HepG2 (cell line): Measurements from ENCODE around the gene CREBBP. TPM values are rescaled to one million over a fixed set of nuclear protein-coding genes. Genes with fewer than 3 reads are reported as not detected.

ENCODE experiments used
- ATAC-seq: fragments of 200-7000 bp; cut with Tn5 transposase; 3 replicates; pipeline ENCODE4 v1.9.1; 2020; ENCODE audit warnings: mild to moderate bottlenecking, moderate library complexity
- BruUV-seq: library from RNA; stranded (reverse); fragments of 400-500 nt; replicated peaks from 2 replicates; lab custom pipeline; 2021; lab: Mats Ljungman, UMichigan
- CTCF ChIA-PET: fragments of 300-600 bp; formaldehyde crosslinking; extraction: SDS; loops from one replicate; lab custom pipeline; 2021; ENCODE audit warnings: low total read pairs, inconsistent platforms, low intra/inter-chr PET ratio; lab: Yijun Ruan, JAX
- POLR2A ChIA-PET: fragments of 350-600 bp; sonication (Branson Sonifier 250); formaldehyde crosslinking; loops from one replicate; lab custom pipeline; 2020; ENCODE audit warnings: antibody characterized with exemption, inconsistent platforms; lab: Yijun Ruan, JAX
- DNase-seq: peaks from one replicate; pipeline ENCODE4 v3.0.0-alpha.2; 2015; ENCODE audit warnings: low spot score
- FAIRE-seq: peaks from 3 replicates; lab custom pipeline; 2011; peaks lifted over from hg19 to GRCh38; lab: Jason Lieb, UNC
- H2AFZ ChIP-seq: one replicate; pipeline ENCODE4 v1.6.1; 2011; ENCODE audit warnings: low read length, inconsistent platforms
- H3K27ac ChIP-seq: fragments of 300-600 bp; 3 replicates; pipeline ENCODE4 v1.8.0; 2011; ENCODE audit warnings: mixed run types, mild to moderate bottlenecking, mixed read lengths, low read length, inconsistent platforms; ENCODE audit not compliant: insufficient read depth; ENCODE audit errors: extremely low read length
- H3K27me3 ChIP-seq, 2 experiments: fragments of 200-600 bp in 1 of 2; 2 replicates in 1 of 2; 3 replicates in 1 of 2; pipeline versions ENCODE4 v1.6.0 to v1.8.0; 2011; ENCODE audit warnings: low read length in 2 of 2, mild to moderate bottlenecking in 2 of 2, moderate library complexity in 2 of 2, inconsistent platforms in 1 of 2; ENCODE audit not compliant: insufficient read depth in 2 of 2, control insufficient read depth in 1 of 2
- H3K36me3 ChIP-seq, 2 experiments: fragments of 200-600 bp in 1 of 2; replicated peaks in 1 of 2; 2 replicates in 1 of 2; 3 replicates in 1 of 2; pipeline versions ENCODE4 v1.5.1 to v1.8.0; 2011; ENCODE audit warnings: low read length in 2 of 2, inconsistent platforms in 1 of 2; ENCODE audit not compliant: insufficient read depth in 2 of 2, control insufficient read depth in 1 of 2
- H3K4me1 ChIP-seq: 2 replicates; pipeline ENCODE4 v1.5.1; 2012; ENCODE audit warnings: low read length, inconsistent platforms; ENCODE audit not compliant: insufficient read depth
- H3K4me2 ChIP-seq: 2 replicates; pipeline ENCODE4 v1.6.0; 2011; ENCODE audit warnings: low read depth, low read length, inconsistent platforms
- H3K4me3 ChIP-seq, 3 experiments: fragments of 200-600 bp in 1 of 3; sonication (generic), shearing (Covaris generic) in 1 of 3; replicated peaks in 1 of 3; 2 replicates each; pipeline ENCODE4 v1.5.1; 2011 to 2016; ENCODE audit warnings: low read length in 3 of 3, inconsistent platforms in 2 of 3, low read depth in 2 of 3, mild to moderate bottlenecking in 2 of 3, control low read depth in 1 of 3, mixed read lengths in 1 of 3; ENCODE audit not compliant: insufficient read depth in 1 of 3
- H3K79me2 ChIP-seq: one replicate; pipeline ENCODE4 v1.6.1; 2011; ENCODE audit warnings: low read length, inconsistent platforms; ENCODE audit not compliant: insufficient read depth
- H3K9ac ChIP-seq: 2 replicates; pipeline ENCODE4 v1.6.0; 2011; ENCODE audit warnings: mild to moderate bottlenecking, low read depth, low read length, inconsistent platforms; ENCODE audit not compliant: insufficient read depth
- H3K9me3 ChIP-seq: 2 replicates; pipeline ENCODE4 v1.5.1; 2012; ENCODE audit warnings: mild to moderate bottlenecking, low read length
- H4K20me1 ChIP-seq: 2 replicates; pipeline ENCODE4 v1.6.0; 2011; ENCODE audit warnings: inconsistent platforms, mild to moderate bottlenecking, low read length, moderate library complexity; ENCODE audit not compliant: insufficient read depth
- AKNA ChIP-seq: sonication (generic); formaldehyde crosslinking; IDR thresholded peaks from 2 replicates; pipeline ENCODE4 v1.4.0; 2020; ENCODE audit warnings: missing genetic modification reagents, borderline replicate concordance
- GATAD2A ChIP-seq: IDR thresholded peaks from 2 replicates; pipeline ENCODE4 v1.6.1; 2016
- HDAC1 ChIP-seq: sonication (generic); formaldehyde crosslinking; IDR thresholded peaks from 2 replicates; pipeline ENCODE4 v1.5.1; 2020; ENCODE audit warnings: mild to moderate bottlenecking, missing genetic modification reagents
- PAX8 ChIP-seq: sonication (generic); formaldehyde crosslinking; IDR thresholded peaks from 2 replicates; pipeline ENCODE4 v1.8.0; 2022; ENCODE audit warnings: mild to moderate bottlenecking, missing genetic modification reagents, borderline replicate concordance
- SMARCC2 ChIP-seq: fragments of 450-650 bp; IDR thresholded peaks from 2 replicates; pipeline ENCODE4 v1.6.1; 2017; ENCODE audit warnings: antibody characterized with exemption, mild to moderate bottlenecking
- SNAPC2 ChIP-seq: sonication (generic); formaldehyde crosslinking; IDR thresholded peaks from 2 replicates; pipeline ENCODE4 v1.8.1; 2022; ENCODE audit warnings: mild to moderate bottlenecking, missing genetic modification reagents
- TEF ChIP-seq: sonication (generic); formaldehyde crosslinking; IDR thresholded peaks from 2 replicates; pipeline ENCODE4 v1.5.0; 2020; ENCODE audit warnings: missing genetic modification reagents
- THAP8 ChIP-seq: sonication (generic); formaldehyde crosslinking; IDR thresholded peaks from 2 replicates; pipeline ENCODE4 v1.5.1; 2020; ENCODE audit warnings: missing genetic modification reagents, mild to moderate bottlenecking, borderline replicate concordance
- TOPORS ChIP-seq: sonication (generic); formaldehyde crosslinking; IDR thresholded peaks from 2 replicates; pipeline ENCODE4 v1.8.0; 2023; ENCODE audit warnings: mild to moderate bottlenecking, missing genetic modification reagents
- ZNF639 ChIP-seq: conservative IDR thresholded peaks from 2 replicates; pipeline ENCODE4 v1.6.1; 2018; ENCODE audit warnings: missing genetic modification reagents
- WGBS: methylation state at CpG from one replicate; pipeline ENCODE4 v1.1.6; 2017; ENCODE audit warnings: low lambda C conversion rate; 5-methylcytosine and 5-hydroxymethylcytosine counted together
- in situ Hi-C: cut with HindIII; loops from 2 replicates; pipeline ENCODE4 v1.10.0; 2017; ENCODE audit warnings: low pct_unique_long_range_greater_than_20kb; ENCODE audit not compliant: extremely low pct_ligation_motif_present
- intact Hi-C: fragments of 100-400 bp; cut with micrococcal nuclease; formaldehyde crosslinking; loops from one replicate; pipeline ENCODE4 v1.10.0; 2022; ENCODE audit not compliant: unreplicated experiment
- polyA plus RNA-seq, 8 experiments: library from polyadenylated mRNA; depleted of rRNA in 3 of 8; stranded (reverse) in 7 of 8; unstranded in 1 of 8; fragments of >200 nt; fragmentation: Illumina TruSeq in 4 of 8; extraction: Trizol in 4 of 8; gene quantifications; 2 replicates each; pipeline versions ENCODE4 v1.2.1 to v1.2.3, GENCODE V29; 2011 to 2016; ENCODE audit warnings: low read depth in 4 of 8, missing spikeins in 1 of 8, mixed read lengths in 1 of 8; ENCODE audit not compliant: insufficient read depth in 1 of 8
- total RNA-seq, 5 experiments: library from RNA; depleted of rRNA; stranded (reverse); fragments of >200 nt; fragmentation: Illumina TruSeq; extraction: Trizol; gene quantifications; 2 replicates each; pipeline ENCODE4 v1.2.3, GENCODE V29; 2016; ENCODE audit warnings: low read depth in 1 of 5

Gene CREBBP
- total and polyA plus RNA-seq, 2 of the 13 experiments (the other 11 are each of a cell fraction or from before 2014, with no cell fraction given), result 5.3 to 10.4 TPM

GRCh38 chr16:3829631-3830536, 50.6 kb downstream of the CREBBP start (continued):
- TF ChIP-seq AKNA (CRISPR knock-in tag), result no peak
- no peak for TF ChIP-seq SMARCC2
- TF ChIP-seq PAX8 (CRISPR knock-in tag), result no peak
- no peak for TF ChIP-seq GATAD2A

GRCh38 chr16:3825940-3826339, 54.6 kb downstream of the CREBBP start:
- H3K4me2 ChIP-seq, result no peak overlapping the region
- WGBS, result 100% methylated on average over 3 of the region's 4 CpGs
- BruUV-seq, result no TSS peak
- TF ChIP-seq TEF (CRISPR knock-in tag) (no peak), SNAPC2 (CRISPR knock-in tag) (no peak), HDAC1 (CRISPR knock-in tag) (no peak), THAP8 (CRISPR knock-in tag) (no peak), ZNF639 (CRISPR knock-in tag) (no peak), TOPORS (CRISPR knock-in tag) (no peak)
- ChIA-PET POLR2A (no interaction called here), CTCF (no interaction called here)
- FAIRE-seq, result no peak
- no peak overlapping the region for H3K27ac ChIP-seq
- no peaks in the 10 kb centered on the region for H3K9me3 ChIP-seq
- peaks cover 2 to 14% of the 10 kb centered on the region in 2 experiments; a peak in 3 of 5 replicates for H3K36me3 ChIP-seq
- peaks cover 25% of the 10 kb centered on the region for H3K4me1 ChIP-seq
- peaks cover 35% of the 10 kb centered on the region for H4K20me1 ChIP-seq
- DNase-seq, result no peak
- in situ Hi-C loops (no loop called here), intact Hi-C loops (no loop called here)
- ATAC-seq, result no peak
- no peaks in the 10 kb centered on the region for H3K27me3 ChIP-seq
- no peak overlapping the region for H3K4me3 ChIP-seq
- H3K9ac ChIP-seq, result no peak overlapping the region
- H2AFZ ChIP-seq, result no peak overlapping the region
- H3K79me2 ChIP-seq, result peaks cover 93% of the 10 kb centered on the region
